HepG2 (cell line): ENCODE data around the gene REPIN1. TPM values are rescaled to one million over a fixed set of nuclear protein-coding genes. Genes with fewer than 3 reads are reported as not detected.

Source experiments
- AHR ChIP-seq: IDR thresholded peaks from 2 replicates; pipeline ENCODE4 v1.6.1; 2018; ENCODE audit warnings: missing genetic modification reagents, missing compliant biosample characterization
- DRAP1 ChIP-seq: IDR thresholded peaks from 2 replicates; pipeline ENCODE4 v1.6.1; 2016; ENCODE audit warnings: missing genetic modification reagents, missing compliant biosample characterization
- ESRRA ChIP-seq: sonication (generic); formaldehyde crosslinking; IDR thresholded peaks from 2 replicates; pipeline ENCODE4 v1.5.1; 2020; ENCODE audit warnings: mild to moderate bottlenecking, low read depth, missing genetic modification reagents
- HOXA7 ChIP-seq: sonication (generic); formaldehyde crosslinking; IDR thresholded peaks from 2 replicates; pipeline ENCODE4 v1.8.1; 2022; ENCODE audit warnings: mild to moderate bottlenecking, missing genetic modification reagents, moderate library complexity
- IRX3 ChIP-seq: sonication (generic); formaldehyde crosslinking; IDR thresholded peaks from 2 replicates; pipeline ENCODE4 v1.8.1; 2023; ENCODE audit warnings: mild to moderate bottlenecking, low read depth, missing genetic modification reagents, borderline replicate concordance
- KLF16 ChIP-seq, 2 experiments: sonication (generic) in 1 of 2; formaldehyde crosslinking in 1 of 2; IDR thresholded peaks; 2 replicates each; pipeline versions ENCODE4 v1.6.1 to v1.8.0; 2016 to 2023; ENCODE audit warnings: missing genetic modification reagents in 2 of 2, missing compliant biosample characterization in 1 of 2
- SOX6 ChIP-seq, 2 experiments: fragments of 450-650 bp in 1 of 2; sonication (generic) in 1 of 2; formaldehyde crosslinking in 1 of 2; IDR thresholded peaks; 2 replicates each; pipeline versions ENCODE4 v1.4.0 to v1.6.1; 2017 to 2020; ENCODE audit warnings: antibody characterized with exemption in 1 of 2, mild to moderate bottlenecking in 1 of 2, missing genetic modification reagents in 1 of 2
- ZBTB34 ChIP-seq: sonication (generic); formaldehyde crosslinking; IDR thresholded peaks from 2 replicates; pipeline ENCODE4 v1.8.0; 2022; ENCODE audit warnings: mild to moderate bottlenecking, missing genetic modification reagents
- ZBTB40 ChIP-seq, 2 experiments: fragments of 450-650 bp in 1 of 2; sonication (generic) in 1 of 2; formaldehyde crosslinking in 1 of 2; IDR thresholded peaks; 2 replicates each; pipeline versions ENCODE4 v1.6.1 to v1.8.0; 2016 to 2022; ENCODE audit warnings: antibody characterized with exemption in 1 of 2, mild to moderate bottlenecking in 1 of 2, missing genetic modification reagents in 1 of 2
- ZNF367 ChIP-seq: sonication (generic); formaldehyde crosslinking; IDR thresholded peaks from 2 replicates; pipeline ENCODE4 v1.4.0; 2020; ENCODE audit warnings: missing genetic modification reagents, borderline replicate concordance
- ZNF572 ChIP-seq: sonication (generic); formaldehyde crosslinking; IDR thresholded peaks from 2 replicates; pipeline ENCODE4 v1.5.1; 2020; ENCODE audit warnings: mild to moderate bottlenecking, missing genetic modification reagents
- ZSCAN25 ChIP-seq: sonication (generic); formaldehyde crosslinking; IDR thresholded peaks from 2 replicates; pipeline ENCODE4 v1.8.0; 2022; ENCODE audit warnings: mild to moderate bottlenecking, missing genetic modification reagents
- polyA plus RNA-seq, 8 experiments: library from polyadenylated mRNA; depleted of rRNA in 3 of 8; stranded (reverse) in 7 of 8; unstranded in 1 of 8; fragments of >200 nt; fragmentation: Illumina TruSeq in 4 of 8; extraction: Trizol in 4 of 8; gene quantifications; 2 replicates each; pipeline versions ENCODE4 v1.2.1 to v1.2.3, GENCODE V29; 2011 to 2016; ENCODE audit warnings: low read depth in 4 of 8, missing spikeins in 1 of 8, mixed read lengths in 1 of 8; ENCODE audit not compliant: insufficient read depth in 1 of 8
- total RNA-seq, 5 experiments: library from RNA; depleted of rRNA; stranded (reverse); fragments of >200 nt; fragmentation: Illumina TruSeq; extraction: Trizol; gene quantifications; 2 replicates each; pipeline ENCODE4 v1.2.3, GENCODE V29; 2016; ENCODE audit warnings: low read depth in 1 of 5
- TF ChIP-seq, protein P1 (sequence below): sonication (generic); formaldehyde crosslinking; IDR thresholded peaks from 2 replicates; pipeline ENCODE4 v1.5.0; 2020; ENCODE audit warnings: missing genetic modification reagents, mild to moderate bottlenecking, borderline replicate concordance

The REPIN1 gene
- total and polyA plus RNA-seq, 2 of the 13 experiments (the other 11 are each of a cell fraction or from before 2014, with no cell fraction given) = 69.9 to 108 TPM

DNA sequence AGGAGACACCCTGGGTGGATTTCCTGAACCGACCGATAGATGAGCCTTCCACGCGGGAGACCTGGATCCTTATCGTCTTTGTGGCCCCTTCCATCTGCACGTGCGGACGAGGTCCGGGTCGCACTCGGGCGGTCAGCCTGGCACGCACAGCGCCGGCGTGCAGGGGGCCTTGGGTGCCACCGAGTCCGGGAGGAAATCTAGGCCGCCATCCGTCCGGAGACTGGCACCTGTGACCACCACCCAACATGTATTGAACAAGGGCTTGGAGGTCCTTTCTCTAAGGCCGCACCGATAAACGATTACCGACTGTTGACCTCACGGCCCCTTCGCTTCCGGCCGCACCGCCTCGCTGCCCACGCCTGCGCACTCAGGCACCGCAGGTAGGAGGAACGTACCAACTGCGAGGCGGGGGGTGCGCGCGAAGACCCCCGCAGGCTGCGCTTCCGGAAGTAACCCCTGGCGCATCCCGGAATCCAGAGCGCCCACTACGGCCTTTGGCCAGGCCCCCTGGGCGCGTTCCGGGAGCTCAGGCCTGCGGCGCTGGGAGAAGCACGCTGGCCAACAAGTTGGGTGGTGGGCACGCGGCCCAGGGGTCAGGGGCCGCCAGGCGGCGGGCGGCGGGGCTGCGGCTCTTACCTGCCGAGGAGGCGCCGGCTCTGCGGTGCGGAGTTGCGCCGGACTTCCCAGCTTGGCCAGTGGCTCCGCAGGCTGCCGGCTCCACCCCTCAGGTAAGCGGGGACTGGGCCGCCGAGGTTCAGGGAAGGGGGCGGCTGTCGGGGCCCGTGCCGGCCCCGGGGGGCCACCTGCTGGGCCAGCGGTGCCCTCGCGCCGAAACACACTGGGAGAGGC lies 45.6 kb upstream of the REPIN1 start, which contains the start of the genes ACTR3C and LRRC61 (continued):
- TF ChIP-seq ZBTB40 (IDR thresholded peaks at IDR 0.05) (no peak), ZBTB40 (CRISPR knock-in tag; IDR thresholded peaks at IDR 0.05) (peak; percentile 75), ZNF572 (CRISPR knock-in tag) (no peak), ESRRA (CRISPR knock-in tag) (0 out of 2 replicates have a peak, but pooled peaks have one; percentile 43), ZNF367 (CRISPR knock-in tag) (0 out of 2 replicates have a peak, but pooled peaks have one; percentile 20), ZBTB34 (CRISPR knock-in tag) (no peak), SOX6 (IDR thresholded peaks at IDR 0.05) (no peak), SOX6 (CRISPR knock-in tag; IDR thresholded peaks at IDR 0.05) (peak; percentile 78), KLF16 (CRISPR knock-in tag; IDR thresholded peaks at IDR 0.05) (no peak; a peak in 1 of 4 replicates), DRAP1 (CRISPR knock-in tag) (peak; percentile 78), IRX3 (CRISPR knock-in tag) (no peak; the same call in 1 of the 2 replicates), HOXA7 (CRISPR knock-in tag) (no peak), ZSCAN25 (CRISPR knock-in tag) (0 out of 2 replicates have a peak, but pooled peaks have one; percentile 46), AHR (CRISPR knock-in tag) (no peak)
- TF ChIP-seq, protein P1, sequence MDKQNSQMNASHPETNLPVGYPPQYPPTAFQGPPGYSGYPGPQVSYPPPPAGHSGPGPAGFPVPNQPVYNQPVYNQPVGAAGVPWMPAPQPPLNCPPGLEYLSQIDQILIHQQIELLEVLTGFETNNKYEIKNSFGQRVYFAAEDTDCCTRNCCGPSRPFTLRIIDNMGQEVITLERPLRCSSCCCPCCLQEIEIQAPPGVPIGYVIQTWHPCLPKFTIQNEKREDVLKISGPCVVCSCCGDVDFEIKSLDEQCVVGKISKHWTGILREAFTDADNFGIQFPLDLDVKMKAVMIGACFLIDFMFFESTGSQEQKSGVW (CRISPR knock-in tag) = peak; percentile 91; the same call in 1 of the 2 replicates
